ENCODE results near the gene PPP2R2C. TPM values are rescaled to one million over a fixed set of nuclear protein-coding genes. Genes with fewer than 3 reads are reported as not detected.

PPP2R2C gene
- total and polyA plus RNA-seq, 2 experiments from 2014 or later, result 1.3 to 9.2 TPM

GRCh38 chr4:6501171-6501570 lies 28.8 kb upstream of the PPP2R2C start:
- no peaks in the 10 kb centered on the region for H3K4me1 Mint-ChIP-seq
- H3K36me3 ChIP-seq (ENCODE audit: insufficient read depth), result peaks cover 4% of the 10 kb centered on the region; the same call in 1 of the 2 replicates
- no peaks in the 10 kb centered on the region for H3K27me3 ChIP-seq (ENCODE audit: insufficient read depth)
- H3K4me3 ChIP-seq, result no peak overlapping the region
- TF ChIP-seq CTCF (conservative IDR thresholded peaks at IDR 0.05; ENCODE audit: low read depth in 2 of 2), result no peak
- TF ChIP-seq STAT1 (IDR thresholded peaks at IDR 0.05; ENCODE audit: unreplicated experiment), result no peak
- no peak for TF ChIP-seq EZH2 (IDR thresholded peaks at IDR 0.05; ENCODE audit: low read depth, unreplicated experiment)
- TF ChIP-seq CREB1 (CRISPR knock-in tag; IDR thresholded peaks at IDR 0.05; ENCODE audit: low read depth), result no peak
- no peak for TF ChIP-seq ZNF462 (CRISPR knock-in tag; IDR thresholded peaks at IDR 0.05)
- no peak for TF ChIP-seq ZNF331 (CRISPR knock-in tag; IDR thresholded peaks at IDR 0.05; ENCODE audit: low read depth)
- TF ChIP-seq POLR2AphosphoS5 (IDR thresholded peaks at IDR 0.05; ENCODE audit: low read depth), result no peak
- no peak for TF ChIP-seq JUNB (IDR thresholded peaks at IDR 0.05; ENCODE audit: unreplicated experiment)
- no peak for TF ChIP-seq REST (IDR thresholded peaks at IDR 0.05; ENCODE audit: unreplicated experiment)
- no peak for TF ChIP-seq ETS1 (IDR thresholded peaks at IDR 0.05)
- TF ChIP-seq NANOG (IDR thresholded peaks at IDR 0.05; ENCODE audit: borderline replicate concordance), result no peak
- TF ChIP-seq ZNF114 (CRISPR knock-in tag; IDR thresholded peaks at IDR 0.05), result no peak
- TF ChIP-seq EZH2phosphoT487 (IDR thresholded peaks at IDR 0.05; ENCODE audit: unreplicated experiment), result no peak
- no peak overlapping the region for H2AFZ ChIP-seq
- H3K4me2 ChIP-seq, result no peak overlapping the region
- H3K4me3 Mint-ChIP-seq, result no peak overlapping the region
- H4K20me1 ChIP-seq (replicated peaks; ENCODE audit: insufficient read depth), result no peaks in the 10 kb centered on the region
- peaks cover 9% of the 10 kb centered on the region for H3K27me3 Mint-ChIP-seq (ENCODE audit: insufficient read depth, low read depth, poor library complexity)
- H3K27ac Mint-ChIP-seq, result no peak overlapping the region
- DNase-seq (ENCODE audit: low spot score) (no peak), ATAC-seq (no peak)
- H3K36me3 Mint-ChIP-seq (ENCODE audit: low read depth), result peaks cover 9% of the 10 kb centered on the region
- no peaks in the 10 kb centered on the region for H3K9me2 ChIP-seq (ENCODE audit: insufficient read depth)
- no peaks in the 10 kb centered on the region for H3F3A ChIP-seq (replicated peaks; ENCODE audit: low read depth)
- no peaks in the 10 kb centered on the region for H3K79me2 ChIP-seq (replicated peaks; ENCODE audit: insufficient read depth)
- H3K9me3 Mint-ChIP-seq, result peaks cover 30% of the 10 kb centered on the region
- H3K27ac ChIP-seq (ENCODE audit: low read depth), result no peak overlapping the region
- H3K4me1 ChIP-seq (ENCODE audit: insufficient read depth), result no peaks in the 10 kb centered on the region

Data from GM23338 (cell line).